Endometrium (tissue), 2 donors: Measurements from ENCODE around the gene FCN2.

Source experiments
- FAIRE-seq: peaks from 2 replicates; lab custom pipeline; 2012; peaks lifted over from hg19 to GRCh38; lab: Jason Lieb, UNC
- donor health status: control.
- donor health status: control.

Gene FCN2

DNA sequence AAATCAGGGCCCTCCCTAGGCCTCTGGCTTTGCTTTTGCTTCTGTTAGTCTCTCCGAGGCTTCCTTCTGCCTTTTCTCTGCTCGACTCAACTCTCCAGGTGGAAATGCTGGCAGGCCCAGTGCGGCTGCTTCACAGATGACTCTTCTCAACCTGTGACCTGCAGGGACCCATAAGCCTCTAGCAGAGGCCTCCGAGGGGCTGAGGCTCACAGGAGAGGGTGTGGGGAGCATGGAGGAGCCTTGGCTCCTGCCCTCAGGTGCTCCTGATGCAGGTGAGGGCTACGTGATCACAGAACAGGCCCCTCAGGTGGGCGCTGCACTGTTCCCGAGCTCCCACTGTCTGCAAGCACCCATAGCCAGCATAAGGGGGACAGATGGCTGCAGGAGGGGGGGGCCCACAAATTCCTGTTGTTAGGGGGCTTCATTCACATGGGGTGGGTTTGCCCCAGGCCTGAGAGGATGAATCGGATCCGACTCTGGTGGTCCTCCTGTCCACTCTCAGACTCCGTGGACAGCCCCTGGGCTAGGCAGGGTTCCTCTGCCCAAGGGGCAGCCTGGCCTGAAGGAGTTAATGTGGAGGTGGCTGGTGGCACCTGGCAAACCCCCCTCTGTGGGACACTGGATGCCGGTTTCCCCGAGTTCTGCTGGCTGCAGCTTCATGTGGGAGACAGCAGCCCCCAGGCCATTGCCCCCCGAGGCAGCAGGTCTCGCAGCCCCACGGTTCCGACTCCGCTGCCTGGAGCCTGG is 10.9 kb upstream of the FCN2 start:
- FAIRE-seq, result no peak

DNA sequence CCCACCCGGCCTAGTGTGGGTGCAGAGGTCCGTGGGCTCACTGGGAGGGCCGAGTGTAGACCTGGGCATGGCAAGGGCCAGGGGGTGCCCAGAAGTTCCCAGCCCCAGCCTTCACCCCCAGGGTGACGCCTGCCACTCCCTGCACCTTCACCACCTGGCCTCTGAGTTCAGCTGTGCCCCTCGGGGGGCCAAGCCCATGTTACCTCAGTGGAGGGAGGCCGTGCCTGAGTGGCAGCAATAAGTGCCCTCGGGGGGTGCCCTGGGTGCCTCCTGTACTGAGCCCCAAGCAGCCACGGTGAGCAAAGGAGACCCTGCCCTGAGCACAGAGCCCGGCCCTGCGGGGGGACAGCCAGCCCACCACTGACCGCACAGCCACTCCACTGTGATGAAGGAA is 10.3 kb upstream of the FCN2 start:
- no peak for FAIRE-seq

DNA sequence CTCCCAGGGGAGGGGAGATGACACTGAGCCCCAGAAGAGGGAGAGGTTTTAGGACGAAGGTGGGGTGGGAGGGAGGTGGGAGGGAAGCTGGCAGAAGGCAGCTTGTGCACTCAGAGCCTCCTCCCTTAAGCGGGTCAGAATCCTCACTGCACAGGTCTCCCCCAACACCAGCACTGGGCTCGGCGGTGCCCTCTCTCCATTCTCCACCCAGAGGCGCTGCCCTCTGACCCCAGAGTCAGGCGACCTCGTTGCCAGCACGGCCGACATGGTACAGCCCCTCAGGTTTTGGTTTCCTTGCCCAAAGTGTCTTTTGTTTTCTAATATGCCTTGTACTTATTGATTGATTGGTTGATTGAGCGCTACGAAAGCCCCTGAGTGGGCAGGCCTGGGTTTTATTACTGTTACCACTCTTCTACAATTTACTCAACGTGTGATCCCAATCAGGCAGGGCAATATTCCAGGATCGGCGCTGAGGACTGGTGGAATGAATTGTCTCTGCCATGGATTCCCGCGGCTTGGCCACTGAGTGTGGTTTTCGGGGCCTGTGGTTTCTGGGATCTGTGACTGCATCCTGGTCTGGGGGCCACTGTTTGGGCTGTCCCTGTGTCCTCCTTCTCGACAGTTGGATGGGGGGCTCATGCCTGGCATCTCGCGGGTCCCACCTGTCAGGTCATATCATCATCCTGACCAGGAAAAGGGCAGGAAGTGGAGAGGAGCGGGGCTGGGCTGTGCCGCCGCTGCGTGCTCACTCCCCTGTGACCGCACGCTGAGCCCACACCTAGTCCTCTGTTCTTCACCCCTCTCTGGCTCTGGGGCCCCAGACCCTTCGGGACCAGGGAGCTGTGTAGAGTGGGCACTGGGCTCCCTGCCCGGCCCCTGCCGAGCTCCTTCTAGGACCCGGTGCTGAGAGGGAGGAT is 9.6 kb upstream of the FCN2 start:
- no peak for FAIRE-seq

DNA sequence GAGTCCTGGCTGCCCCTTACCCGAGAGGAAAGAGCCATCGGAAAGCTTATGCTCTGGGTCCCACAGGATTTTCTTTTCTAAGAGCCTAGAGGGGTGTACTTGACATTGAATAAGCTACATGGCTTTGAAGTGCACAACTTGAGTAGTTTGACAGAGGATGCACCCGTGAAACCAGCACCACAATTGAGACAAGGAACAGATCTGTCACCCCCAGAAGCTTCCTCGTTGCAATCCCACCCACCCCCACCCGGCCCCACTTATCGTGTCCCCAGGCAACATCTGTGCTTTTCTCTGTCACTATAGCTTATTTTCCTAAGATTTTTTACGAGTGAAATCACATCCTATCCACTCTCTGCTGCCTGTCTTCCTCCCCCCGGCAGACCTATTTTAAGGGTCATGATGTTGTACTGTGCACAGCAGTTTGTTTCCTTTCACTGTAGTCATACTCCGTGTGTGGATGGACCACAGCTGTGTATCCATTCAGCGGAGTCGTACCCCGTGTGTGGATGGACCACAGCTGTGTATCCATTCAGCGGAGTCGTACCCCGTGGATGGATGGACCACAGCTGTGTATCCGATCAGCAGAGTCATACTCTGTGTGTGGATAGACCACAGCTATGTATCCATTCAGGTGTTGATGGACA is 8.8 kb upstream of the FCN2 start:
- FAIRE-seq, result no peak

DNA sequence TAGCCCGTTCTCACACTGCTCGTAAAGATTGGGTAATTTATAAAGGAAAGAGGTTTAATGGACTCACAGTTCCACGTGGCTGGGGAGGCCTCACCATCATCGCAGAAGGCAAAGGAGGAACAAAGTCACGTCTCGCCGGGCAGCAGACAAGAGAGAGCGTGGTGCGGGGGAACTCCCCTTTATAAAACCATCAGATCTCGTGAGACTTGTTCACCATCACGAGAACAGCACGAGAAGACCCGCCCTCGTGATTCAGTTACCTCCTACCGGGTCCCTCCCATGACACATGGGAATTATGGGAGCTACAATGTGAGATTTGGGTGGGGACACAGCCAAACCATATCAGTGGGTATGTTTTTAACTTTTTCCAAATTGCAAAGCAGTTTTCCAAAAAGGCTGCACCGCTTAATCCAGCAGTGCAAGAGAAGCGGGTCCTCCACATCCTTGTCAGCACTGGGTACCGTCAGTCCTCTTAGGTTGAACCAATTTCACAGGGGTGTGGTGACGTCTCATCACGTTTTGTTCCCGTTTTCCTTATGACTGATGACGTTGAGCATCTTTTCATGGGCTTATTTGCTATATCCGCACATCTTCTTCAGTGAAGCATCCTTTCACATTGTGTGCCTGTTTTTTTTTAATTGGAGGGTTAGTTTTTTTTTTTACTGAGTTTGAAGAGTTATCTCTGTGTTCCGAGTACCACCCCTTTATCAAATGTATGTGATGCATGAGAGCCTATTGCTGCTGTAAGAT is 8.0 kb upstream of the FCN2 start:
- no peak for FAIRE-seq

DNA sequence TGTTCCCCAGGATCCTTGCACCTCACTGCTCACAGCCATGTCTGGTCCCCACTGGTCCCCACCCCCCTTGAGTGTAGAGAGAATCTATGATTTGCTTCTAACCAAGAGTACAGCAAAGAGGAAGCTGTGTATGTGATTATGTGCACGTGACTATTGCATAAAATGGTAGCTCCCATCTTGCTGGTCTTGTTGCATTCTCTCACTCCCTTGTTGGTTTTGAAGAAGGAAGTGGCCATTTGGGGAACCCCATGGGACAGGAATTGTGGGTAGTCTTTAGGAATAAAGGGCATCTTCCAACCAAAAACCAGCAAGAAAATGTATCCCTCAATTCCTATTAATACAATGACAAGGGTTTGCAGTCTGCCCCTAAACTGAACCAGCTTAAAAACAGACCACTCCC is 5.2 kb upstream of the FCN2 start:
- FAIRE-seq, result no peak

DNA sequence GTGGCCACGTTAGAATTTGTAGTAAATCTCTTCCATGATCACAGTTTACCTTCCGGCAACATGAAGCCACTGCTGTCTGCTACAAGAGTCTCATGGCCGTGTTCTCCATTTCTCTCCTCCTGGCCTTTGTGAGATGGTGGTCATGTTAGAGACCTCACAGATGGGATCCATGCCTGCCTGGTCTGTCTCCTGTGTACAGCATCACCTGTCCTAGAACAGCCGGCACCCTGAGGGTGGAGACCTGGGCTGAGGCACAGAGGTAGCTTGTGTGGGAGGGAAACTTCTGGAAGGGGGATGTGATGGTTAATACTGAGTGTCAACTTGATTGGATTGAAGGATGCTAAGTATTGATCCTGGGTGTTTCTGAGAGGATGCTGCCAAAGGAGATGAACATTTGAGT is 3.1 kb upstream of the FCN2 start:
- FAIRE-seq, result no peak

DNA sequence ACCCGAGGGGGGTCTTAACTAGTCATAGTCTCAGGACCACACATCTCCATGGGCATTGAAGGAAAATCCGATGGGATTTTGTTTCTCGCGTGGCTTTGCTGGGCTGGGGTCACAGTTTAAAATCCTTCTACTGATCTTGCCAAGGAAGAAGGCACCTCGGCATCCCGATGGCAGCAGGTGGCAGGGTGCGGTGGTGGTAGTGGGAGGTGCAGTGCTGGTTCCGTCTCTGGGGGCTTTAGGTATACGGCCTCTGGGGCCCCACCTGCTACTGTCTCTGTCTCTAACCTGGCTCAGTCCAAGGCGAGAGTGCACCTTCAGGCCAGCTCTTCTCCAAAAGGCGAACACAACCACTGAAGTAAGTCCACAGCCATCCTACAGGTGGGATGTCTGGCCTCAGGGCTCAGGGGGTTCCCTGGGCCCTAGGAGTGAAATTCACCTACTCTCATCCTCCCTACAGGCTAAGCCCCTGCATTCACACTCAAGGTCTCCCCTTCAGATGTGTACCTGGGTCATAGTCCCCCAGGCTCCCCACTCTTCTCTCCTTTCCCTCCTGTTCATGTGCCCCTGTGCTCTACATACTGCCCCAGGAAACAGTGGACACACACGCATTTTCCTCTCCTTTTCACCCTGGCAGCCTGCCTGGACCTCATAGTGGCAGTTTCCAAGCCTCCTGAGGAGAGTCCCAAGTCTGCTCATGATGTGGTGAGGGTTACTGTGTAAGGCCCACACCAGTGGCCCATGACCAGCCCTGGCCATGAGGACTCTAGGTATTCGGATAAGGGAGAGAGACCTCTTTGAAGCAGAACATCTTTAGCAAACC is 736 bp upstream of the FCN2 start:
- FAIRE-seq, result no peak

DNA sequence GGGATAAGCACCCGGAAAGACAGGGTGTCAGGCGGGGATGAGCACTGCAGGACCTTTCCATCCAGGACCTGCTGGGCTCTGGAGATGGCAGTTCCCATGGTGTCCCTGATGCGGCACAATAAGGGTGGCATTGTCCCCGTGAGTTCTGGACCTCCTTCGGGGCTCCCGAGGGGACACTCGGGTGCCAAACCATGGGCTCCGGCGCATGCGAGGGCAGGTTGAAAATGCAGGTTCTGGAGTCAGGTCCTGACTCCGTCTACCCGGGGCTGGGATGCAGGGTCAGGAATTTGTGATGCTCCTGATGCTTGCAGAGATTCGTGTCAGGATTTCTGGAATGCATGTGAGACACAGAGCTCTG is 682 bp downstream of the FCN2 start:
- FAIRE-seq, result no peak

DNA sequence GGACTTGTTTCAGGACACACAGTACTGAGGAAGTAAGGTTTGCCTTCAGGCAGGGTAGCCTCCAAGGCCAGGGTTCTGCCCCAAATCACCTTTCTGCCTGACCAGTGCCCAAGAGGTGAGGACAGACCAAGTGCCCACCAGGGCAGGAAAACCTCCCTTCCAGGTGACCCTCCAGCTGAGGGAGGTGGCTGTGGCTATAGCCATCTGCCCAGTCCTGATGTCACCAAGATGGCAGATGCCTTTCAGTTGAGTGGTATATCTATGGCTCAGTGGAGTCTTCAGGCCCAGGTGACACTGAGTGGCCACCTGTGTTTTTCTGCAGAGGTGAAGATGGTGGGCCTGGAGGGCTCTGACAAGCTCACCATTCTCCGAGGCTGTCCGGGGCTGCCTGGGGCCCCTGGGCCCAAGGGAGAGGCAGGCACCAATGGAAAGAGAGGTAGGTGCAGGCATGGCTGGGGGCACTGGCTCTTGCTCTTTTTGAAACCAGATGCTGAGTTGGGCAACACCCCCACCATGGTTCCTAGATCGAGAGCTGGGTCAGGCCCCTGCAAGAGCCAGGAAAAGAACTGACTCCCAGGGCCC is 1.7 kb downstream of the FCN2 start:
- FAIRE-seq, result no peak

DNA sequence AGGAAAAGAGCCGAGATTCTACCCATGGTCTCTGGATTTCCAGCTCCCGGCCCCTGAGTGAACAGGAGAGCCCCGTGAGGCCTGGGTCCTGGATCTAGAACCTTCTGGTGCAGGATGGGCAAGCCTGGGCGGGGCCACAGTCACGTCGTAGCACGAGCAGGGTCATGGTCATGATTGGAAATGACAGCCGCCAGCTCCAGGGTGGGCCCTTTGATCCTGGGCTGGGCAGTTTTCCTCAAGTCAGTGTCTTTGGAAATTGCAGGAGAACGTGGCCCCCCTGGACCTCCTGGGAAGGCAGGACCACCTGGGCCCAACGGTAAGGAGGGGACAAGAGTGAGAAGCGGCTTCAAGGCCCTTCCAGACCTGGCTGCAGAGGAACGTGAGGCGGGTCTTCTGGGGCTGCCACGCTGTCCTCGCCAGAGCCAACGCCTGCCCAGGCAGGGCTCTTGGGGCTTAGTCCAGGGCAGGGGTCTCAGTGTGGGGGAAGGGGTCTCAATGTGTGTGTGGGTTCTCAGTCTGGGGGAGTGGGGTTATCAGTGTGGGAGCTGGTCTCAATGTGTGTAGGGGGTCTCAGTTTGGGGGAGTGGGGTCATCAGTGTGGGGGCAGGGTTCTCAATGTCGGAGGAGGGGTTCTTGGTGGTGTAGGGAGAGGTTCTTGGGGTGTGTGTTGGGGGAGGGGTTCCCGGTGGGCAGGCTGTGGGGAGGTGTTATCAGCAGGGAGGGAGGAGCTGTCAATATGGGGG is 2.6 kb downstream of the FCN2 start:
- FAIRE-seq, result no peak

DNA sequence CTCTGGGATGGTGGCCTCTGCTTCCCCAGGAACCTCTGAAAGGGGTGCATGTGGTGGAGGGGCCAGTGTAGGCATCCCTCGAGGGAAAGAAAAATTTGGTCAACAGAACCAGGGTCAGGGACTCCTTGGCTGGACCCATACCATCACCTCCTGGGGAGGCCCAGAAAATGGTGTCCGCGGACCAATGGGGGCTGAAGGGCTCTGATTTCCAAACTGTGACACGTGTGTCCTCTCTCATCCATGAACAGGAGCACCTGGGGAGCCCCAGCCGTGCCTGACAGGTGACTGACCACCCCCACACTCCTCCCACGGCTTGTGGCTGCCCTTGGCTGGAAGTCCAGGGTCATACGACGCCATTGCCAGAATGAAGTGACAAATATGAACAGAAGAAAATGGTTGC is 3.9 kb downstream of the FCN2 start:
- no peak for FAIRE-seq

DNA sequence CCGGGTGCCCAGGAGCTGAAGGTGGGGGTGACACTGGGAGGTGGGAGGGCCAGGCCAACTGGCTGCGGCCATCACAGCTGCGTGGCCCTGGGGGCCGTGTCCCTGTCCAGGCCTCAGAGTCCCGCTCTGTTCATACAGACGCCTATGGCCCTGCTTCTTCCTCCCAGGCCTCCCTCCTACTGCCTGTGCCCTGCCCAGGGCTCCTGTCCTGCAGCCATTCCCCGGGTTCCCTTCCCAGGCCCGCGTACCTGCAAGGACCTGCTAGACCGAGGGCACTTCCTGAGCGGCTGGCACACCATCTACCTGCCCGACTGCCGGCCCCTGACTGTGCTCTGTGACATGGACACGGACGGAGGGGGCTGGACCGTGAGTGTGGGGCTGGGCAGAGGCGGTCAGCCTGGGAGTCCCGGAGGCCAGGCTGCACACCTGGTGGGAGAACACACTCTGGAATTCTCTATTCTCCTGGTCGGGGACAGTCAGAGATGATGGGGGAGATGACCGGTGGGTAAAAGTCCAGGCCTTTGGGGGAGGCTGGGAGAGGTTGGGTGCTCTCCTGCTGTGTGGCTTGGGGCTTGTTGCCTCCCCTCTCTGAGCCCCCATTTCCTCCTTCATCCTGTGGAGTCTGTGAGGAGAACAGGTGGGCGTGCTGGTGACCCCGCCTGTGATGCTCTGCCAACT is 4.5 kb downstream of the FCN2 start:
- FAIRE-seq, result no peak

DNA sequence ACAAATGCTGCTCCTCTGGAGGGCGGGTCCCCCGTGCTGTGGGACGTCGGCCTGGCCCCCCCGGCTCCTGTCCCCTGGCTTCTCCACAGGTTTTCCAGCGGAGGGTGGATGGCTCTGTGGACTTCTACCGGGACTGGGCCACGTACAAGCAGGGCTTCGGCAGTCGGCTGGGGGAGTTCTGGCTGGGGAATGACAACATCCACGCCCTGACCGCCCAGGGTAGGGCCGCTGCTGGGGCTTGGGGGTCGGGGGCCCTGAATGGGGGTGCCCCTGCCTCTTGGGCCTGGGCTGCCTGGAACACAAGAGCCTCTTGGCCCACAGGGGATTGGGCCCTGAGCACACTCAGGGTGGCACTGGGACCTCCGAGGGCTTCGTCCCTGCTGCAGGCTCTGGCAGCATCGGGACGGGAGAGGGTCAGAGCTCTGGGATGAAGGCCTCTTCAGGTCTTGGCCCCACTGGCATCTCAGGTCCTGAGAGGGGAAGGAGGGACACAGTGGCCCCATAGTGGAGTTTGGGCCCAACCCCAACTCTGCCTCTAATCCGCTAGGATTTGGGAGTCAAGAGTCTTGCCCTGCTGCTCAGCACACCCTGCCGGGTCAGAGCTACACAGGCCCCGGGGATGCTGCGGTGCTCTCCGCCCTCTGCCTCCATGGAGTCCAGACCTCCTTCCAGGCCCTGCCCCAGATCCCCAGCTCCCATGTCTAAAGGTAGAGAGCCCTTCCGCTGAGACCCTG is 5.2 kb downstream of the FCN2 start:
- no peak for FAIRE-seq

DNA sequence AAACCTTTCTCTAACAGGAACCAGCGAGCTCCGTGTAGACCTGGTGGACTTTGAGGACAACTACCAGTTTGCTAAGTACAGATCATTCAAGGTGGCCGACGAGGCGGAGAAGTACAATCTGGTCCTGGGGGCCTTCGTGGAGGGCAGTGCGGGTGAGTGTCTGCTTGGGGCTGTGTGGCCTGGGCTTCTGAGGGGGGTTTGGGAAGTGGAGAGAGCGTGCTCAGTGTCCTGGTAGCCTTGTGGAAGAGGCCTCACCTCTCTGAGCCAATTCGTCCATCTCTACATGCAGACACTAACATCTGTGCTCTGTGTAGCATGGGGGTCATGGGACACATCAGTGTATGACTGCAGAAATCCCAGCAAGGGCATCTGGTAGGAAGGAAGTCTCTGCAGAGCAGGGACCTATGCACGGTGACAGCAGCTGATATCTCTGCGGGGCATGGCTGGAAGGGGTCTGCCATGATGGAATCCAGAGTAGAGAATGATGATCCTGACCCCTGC is 5.9 kb downstream of the FCN2 start:
- no peak for FAIRE-seq

DNA sequence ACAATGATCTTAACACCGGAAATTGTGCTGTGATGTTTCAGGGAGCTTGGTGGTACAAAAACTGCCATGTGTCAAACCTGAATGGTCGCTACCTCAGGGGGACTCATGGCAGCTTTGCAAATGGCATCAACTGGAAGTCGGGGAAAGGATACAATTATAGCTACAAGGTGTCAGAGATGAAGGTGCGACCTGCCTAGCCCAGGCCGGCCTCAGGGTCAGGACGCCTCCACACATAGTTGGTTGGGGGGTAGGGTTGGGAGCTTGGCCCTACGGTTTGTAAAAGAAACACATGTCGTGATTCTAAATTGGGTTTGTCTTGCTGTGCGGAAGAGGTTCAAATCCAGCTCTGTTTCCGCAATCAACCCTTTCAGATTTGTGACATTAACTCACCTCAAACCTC is 6.6 kb downstream of the FCN2 start:
- FAIRE-seq, result no peak

DNA sequence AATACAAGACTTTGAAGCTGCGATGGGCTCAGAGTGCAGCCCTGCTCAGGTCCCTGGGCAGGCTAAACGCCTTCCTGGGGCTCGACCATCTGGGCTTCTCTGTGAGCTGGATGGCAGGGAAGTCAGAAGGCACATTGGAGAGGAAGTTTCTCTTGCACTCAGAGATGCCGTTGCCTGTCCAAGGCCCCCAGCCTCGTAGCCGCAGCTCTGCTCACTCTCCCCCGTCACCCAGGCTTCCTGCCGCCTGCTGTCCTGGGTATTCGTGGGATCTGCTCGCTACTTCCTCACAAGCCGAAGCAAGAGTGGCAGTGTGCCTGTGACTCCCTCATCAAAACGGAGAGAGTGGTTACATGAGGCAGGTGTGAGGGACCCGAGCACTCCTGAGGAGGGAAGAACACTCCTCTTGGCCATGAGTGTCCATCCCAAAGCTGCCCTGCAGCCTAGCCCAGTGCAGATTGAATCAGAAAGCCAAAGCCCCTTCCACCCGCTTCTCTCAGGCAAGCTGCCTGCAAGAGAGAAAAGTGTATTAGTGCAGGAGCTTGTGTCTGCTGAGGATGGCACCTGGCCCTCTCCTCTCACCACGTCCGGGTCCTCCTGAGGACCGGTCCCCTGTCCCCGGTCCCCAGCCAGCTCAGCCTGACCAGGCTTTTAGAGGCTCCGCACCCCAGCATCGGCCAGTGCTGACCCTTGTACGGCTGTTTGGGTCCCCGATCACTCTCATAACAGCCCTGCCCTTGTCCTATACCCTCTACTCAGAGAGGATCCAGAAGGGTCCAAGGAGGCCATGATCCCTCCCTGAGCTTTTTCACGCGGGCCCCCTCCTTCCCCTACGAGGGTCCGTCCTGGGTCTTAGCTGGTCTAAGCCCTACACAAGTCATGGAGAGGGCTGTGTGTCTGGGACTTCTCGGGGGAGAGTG is 7.3 kb downstream of the FCN2 start:
- no peak for FAIRE-seq
